ENCODE measurements around the gene UGT1A9.
"Not testable (repeated sequence)": the region's sequence is repeated elsewhere in the genome, so short reads cannot be mapped to it uniquely, and the experiment has no call there.

Gene UGT1A9

GRCh38 chr2:233680361-233681045, 8.8 kb downstream of the UGT1A9 start:
- no peak for DNase-seq

DNA sequence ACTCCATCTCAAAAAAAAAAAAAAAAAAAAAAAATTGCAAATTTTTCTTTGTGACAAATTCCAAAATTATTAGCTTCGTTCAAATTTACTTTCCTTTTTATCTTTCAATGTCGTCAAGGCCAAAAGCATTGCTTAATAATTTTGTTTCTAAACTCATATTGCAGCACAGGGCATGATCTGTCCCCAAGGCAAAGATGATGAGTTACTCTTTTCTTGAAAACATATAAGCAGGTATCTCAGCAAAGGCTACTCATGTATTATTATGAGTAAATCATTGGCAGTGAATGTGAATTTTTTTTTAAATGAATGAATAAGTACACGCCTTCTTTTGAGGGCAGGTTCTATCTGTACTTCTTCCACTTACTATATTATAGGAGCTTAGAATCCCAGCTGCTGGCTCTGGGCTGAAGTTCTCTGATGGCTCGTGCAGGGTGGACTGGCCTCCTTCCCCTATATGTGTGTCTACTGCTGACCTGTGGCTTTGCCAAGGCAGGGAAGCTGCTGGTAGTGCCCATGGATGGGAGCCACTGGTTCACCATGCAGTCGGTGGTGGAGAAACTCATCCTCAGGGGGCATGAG, 9.9 kb downstream of the UGT1A9 start, which contains the start of gene UGT1A7:
TSS of gene UGT1A7 (plus strand) at position 381 of the 579 bp plus-strand sequence. CDS start at position 418, 37 bp downstream.
- DNase-seq, result no peak

- DNase-seq, result no peak
Measured at GRCh38 chr2:233684640-233685039, 12.9 kb downstream of the UGT1A9 start.

DNA sequence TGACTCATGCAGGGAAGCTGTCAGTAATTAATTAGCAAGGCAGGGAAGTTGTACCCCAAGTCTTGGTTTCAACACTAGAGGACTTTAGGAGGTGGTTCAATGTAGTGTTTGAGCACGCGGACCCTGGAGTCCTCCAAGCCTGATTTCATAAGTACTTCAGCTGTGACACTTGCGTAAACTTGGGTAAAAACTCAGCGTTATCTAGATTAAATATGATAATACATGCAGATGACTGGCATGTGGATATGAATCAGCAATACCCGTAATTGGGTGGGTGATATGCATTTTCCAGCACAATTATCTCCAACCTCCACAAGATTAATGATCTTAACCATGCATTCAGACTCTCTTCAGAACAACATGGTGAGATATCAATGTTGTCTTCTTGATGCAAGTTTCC, 15.2 kb downstream of the UGT1A9 start:
- DNase-seq, result no peak

DNA sequence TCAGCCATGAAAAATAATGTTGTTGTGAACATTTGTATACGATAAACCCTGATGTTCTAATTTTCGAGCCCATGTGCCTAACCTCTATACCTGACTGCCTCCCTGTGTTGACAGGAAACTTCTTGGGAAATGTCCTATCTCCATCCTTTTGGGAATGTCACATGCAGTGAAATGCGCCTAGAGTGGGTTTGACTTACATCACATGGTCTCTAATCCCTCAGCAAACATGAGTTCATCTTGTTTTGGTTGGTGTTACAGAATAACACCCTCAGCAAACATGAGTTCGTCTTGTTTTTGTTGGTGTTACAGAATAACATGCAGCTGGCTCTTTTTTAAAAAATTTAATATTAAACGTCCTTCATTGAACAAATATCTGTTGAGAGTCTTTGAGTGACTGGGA, 16.6 kb downstream of the UGT1A9 start:
- no peak for DNase-seq

GRCh38 chr2:233689031-233689430, 17.3 kb downstream of the UGT1A9 start:
- no peak for DNase-seq

GRCh38 chr2:233689501-233689900, 17.8 kb downstream of the UGT1A9 start:
- no peak for DNase-seq

- DNase-seq, result no peak
Measured at GRCh38 chr2:233690444-233690843, 18.7 kb downstream of the UGT1A9 start.

DNA sequence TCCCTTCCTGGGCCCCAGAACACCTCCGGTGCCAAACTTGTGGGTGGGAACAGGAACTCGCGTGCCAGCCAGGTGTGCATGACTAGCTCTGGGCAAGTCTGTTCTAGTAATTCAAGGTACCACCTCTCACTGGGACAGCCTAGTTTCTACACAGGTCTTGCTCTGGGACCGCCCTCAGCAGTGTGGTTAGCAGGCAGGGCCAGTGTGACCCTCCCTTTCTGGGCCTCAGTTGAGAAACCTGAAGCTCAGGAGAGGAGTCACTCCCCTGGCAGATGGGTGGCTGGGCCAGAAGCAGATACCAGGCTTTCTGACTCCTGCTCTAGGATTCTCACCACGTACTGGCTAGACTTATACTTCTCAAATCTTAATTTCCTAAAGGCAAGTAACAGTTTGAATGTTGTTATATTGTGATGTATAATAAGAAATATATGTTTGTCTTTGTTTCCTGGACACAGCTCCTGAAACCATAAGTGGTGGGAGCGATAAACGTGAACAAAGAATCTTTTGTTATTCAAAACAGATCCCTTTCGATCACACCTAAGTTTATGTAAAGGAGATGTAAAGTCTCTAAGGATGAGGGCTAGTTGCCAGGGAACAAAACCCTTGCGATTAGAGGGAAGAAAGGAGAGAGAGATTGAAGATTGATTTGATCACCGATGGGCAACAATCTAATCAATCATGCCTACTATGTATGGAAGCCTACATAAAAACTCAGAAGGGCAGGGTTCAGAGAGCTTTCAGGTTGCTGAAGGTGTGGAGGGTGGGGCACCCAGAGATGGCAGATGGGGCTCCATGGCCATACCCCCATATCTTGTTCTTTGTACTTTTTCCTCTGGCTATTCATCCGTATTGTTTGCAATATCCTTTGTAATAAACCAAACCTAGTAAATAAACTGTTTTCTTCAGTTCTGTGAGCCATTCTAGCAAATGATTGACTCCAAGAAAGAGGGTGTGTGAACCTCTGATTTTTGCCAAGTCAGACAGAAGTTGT, 20.0 kb downstream of the UGT1A9 start:
- no peak for DNase-seq

DNA sequence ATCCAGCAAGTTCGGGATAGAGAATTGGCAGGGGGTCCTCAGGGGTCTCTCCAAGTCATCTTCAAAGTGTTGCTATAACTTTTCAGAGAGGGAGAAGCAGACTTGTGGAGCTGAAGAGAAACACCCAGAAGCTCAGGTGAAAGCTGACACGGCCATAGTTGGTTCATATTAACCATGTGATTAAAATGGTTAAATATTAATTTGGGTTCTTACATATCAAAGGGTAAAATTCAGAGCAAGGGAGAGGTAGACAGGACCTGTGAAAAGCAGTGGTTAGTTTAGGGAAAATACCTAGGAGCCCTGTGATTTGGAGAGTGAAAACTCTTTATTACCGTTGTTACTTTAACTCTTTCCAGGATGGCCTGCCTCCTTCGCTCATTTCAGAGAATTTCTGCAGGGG, 20.9 kb downstream of the UGT1A9 start, which contains the start of gene UGT1A6:
TSS of gene UGT1A6 (plus strand) at position 243 of the 400 bp plus-strand sequence. CDS start at position 358, 115 bp downstream.
- no peak for DNase-seq

GRCh38 chr2:233693963-233694362, 22.3 kb downstream of the UGT1A9 start:
- no peak for DNase-seq

DNA sequence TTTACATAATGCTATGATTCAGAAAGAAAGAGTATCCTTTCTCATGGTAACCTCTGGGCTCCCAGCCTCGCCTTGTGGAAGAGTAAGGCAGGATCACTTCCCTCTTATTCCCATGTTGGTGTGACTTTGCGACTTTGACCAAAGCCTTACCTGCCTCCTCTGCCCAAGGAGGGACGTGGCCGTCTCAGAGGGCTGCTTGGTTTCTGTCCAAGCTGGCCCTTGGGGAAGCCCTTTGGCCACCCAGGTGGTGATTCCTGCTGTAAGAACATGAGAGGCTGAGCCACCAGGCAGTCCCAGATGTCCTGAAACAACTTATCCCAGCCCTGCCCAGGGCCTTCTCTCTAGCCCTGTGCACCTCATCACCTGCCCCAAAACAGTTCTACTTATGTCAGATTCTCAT, 27.0 kb downstream of the UGT1A9 start:
- DNase-seq, result no peak

DNA sequence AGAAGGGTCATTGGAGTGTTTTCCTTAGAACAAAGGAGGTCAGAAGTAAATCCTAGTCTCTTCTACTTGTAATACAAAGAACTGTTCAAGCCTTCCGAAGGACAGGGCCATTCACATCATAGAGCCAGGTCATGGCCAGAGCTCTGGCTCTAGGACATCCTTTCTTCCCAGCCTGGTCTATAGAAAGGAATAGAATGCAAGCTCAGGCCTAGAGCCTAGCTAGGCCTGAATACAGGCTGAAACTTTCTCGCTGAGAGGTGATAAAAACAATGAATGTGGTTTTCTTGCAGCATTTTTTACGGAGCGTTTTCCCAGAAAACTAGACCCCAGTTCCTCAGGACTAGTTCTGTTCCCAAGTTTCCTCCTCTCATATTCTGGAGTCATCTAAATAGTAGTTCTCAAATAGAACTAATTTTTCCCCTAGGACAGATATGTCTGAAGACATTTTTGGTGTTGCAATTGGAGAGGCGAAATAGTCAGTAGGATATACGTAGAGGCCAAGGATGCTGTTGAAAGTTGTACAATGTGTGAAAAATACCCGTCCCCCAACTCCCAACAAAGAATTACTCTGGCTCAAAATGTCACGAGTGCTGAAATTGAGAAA, 27.8 kb downstream of the UGT1A9 start:
- no peak for DNase-seq

DNA sequence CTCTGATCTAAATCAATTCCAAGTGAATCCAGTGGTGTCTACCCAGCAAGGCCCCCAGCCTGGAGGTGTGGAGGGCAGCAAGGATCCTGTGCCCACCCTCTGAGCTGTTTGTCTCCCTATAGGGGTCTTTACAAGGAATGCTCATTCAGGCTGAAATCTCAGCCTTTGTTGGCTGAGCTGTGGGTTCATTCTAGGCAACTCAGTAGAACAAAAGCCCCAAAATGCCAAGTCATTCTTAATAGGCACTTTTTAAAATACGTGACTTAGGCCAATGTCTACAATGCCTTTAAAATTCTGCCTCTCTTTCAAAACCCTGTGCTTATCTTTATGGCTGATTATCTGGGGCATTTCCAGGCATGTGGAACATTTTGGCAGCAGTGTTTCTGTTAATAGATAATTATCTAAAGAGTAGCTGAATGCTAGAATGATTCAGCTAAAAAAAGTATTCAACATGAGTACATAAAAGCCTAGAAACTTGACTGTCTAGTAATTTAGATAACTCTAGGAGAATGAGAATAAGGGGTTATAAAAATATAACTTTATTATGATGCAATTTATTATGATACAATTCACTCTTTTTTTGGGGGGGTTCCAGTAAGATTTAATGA, 28.4 kb downstream of the UGT1A9 start:
- no peak for DNase-seq

- DNase-seq, result not testable (repeated sequence)
Measured at GRCh38 chr2:233700842-233701241, 29.1 kb downstream of the UGT1A9 start.

DNA sequence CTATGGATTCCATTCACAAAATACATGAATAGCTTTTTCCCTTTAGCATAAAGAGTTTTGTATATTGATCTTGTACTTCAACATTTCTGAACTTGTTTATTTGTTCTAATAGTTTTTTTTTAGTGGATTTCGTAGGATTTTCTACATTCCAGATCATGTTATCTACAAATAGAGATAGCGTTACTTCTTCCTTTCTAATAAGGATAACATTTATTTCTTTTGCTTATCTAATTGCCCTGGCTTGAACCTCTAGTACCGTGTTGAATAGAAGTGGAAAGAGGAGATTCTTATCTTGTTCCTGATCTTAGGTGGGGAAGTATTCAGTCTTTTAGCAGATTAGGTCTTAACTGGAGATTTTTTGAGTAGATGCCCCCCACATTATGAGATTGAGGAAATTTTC, 30.5 kb downstream of the UGT1A9 start:
- no peak for DNase-seq

DNA sequence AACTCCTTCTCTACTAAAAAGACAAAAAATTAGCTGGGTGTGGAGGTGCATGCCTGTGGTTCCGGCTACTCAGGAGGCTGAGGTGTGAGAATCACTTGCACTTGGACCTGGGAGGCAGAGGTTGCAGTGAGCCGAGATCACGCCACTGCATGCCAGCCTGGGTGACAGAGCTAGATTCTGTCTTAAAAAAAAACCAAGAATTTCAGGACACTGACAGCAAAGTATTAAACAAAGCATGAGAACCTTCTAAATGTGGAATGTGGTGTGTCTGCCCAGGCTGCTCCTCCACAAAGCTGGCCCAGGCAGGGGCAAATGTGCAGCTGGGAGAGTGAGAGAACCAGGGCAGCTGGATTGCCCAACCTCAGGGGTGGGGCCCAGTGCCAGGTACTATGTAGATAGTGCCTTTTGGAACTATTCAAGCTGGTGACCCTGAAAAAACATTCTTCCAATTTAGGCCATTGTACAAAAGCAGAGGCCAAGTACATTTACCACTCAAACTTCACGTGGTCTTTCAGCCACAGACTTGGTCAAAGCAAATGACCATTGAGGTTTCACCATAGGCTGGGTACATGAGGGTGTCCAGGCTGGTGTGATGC, 34.3 kb downstream of the UGT1A9 start:
- DNase-seq, result no peak

DNA sequence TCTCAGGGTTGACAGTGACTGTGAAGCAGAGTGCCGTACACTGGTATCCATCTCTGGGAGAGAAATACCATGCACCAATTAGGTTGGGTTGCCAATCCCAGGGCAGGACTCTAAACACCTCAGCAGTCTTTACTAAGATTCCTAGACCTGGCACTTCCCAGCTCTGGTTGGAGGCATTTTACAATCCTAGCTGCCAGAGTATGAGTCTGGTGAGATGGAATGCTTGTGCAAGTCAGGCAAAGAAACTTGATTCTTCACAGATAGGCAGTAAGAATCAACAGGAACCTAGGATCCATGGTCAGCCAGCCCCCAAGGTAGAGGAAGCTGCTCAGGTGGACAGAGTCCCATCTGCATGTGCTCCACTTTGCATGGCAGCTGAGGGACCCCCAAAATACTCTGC, 35.0 kb downstream of the UGT1A9 start:
- no peak for DNase-seq

DNA sequence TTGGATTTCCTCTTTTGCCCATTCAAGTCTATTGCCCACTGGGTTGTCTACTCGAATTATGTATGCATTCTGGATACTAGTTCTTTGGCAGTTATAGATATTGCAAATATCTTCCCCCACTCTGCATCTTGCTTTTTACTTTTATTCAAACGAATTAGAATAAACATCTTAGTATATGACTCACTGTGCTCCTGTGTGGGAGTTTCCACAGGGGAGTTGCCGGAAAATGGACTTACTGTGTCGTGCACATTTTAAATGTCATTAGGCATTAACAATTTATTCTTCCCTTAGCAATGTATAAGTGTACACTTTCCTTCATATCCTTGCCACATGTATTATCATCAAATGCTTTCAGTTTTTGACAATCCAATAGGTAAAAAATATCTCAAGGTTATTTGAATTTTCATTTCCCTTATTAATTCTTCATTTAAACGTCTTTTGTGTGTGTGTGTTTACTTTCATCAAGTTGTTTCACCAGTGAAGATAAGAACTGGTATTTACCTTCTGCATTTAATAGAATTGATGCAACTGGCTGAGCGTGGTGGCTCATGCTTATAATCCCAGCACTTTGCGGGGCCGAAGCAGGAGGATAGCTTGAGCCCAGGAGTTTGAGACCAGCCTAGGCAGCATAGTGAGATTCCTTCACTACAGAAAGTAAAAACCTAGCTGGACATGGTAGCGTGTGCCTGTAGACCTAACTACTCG, 36.4 kb downstream of the UGT1A9 start:
- no peak for DNase-seq

- DNase-seq, result no peak
Measured at GRCh38 chr2:233708942-233709341, 37.2 kb downstream of the UGT1A9 start.

Data from right kidney (tissue), 1 donor.